ENCODE measurements around the gene RSAD2.
A peak's percentile ranks its signal among the peaks of the same experiment; 100 is the strongest.

RSAD2 gene

DNA sequence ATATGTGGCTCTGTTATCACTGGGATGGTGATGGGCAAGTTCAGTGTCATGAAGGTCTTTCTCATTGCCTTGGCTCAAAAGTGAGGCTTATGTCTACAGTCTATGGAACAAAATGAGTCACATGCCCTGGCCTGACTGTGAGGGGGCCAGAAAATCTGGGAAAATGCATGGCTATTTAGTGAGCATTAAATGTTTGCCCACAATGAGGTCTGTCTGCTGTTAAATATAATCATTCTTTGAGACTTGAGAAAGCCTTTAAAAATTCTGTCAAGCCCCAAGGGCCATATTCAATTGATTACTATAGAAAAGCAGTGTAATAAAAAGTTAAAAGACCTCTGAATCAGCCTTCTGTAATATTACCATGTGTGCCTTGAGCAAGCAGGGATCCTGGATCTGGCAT is 34.1 kb downstream of the RSAD2 start:
- H3K4me1 Mint-ChIP-seq: peaks cover 6% of the 10 kb centered on the region
- TF ChIP-seq, protein P1, sequence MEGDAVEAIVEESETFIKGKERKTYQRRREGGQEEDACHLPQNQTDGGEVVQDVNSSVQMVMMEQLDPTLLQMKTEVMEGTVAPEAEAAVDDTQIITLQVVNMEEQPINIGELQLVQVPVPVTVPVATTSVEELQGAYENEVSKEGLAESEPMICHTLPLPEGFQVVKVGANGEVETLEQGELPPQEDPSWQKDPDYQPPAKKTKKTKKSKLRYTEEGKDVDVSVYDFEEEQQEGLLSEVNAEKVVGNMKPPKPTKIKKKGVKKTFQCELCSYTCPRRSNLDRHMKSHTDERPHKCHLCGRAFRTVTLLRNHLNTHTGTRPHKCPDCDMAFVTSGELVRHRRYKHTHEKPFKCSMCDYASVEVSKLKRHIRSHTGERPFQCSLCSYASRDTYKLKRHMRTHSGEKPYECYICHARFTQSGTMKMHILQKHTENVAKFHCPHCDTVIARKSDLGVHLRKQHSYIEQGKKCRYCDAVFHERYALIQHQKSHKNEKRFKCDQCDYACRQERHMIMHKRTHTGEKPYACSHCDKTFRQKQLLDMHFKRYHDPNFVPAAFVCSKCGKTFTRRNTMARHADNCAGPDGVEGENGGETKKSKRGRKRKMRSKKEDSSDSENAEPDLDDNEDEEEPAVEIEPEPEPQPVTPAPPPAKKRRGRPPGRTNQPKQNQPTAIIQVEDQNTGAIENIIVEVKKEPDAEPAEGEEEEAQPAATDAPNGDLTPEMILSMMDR (IDR thresholded peaks at IDR 0.05; ENCODE audit: unreplicated experiment in 3 of 3): no peak
- peaks cover 9% of the 10 kb centered on the region for H3K36me3 Mint-ChIP-seq (ENCODE audit: low read depth)
- peaks cover 3% of the 10 kb centered on the region for H3K9me3 Mint-ChIP-seq
- H3K27ac Mint-ChIP-seq: no peak overlapping the region
- H3K27me3 Mint-ChIP-seq (ENCODE audit: low read depth): peaks cover 4% of the 10 kb centered on the region
- no peak overlapping the region for H3K4me3 Mint-ChIP-seq

DNA sequence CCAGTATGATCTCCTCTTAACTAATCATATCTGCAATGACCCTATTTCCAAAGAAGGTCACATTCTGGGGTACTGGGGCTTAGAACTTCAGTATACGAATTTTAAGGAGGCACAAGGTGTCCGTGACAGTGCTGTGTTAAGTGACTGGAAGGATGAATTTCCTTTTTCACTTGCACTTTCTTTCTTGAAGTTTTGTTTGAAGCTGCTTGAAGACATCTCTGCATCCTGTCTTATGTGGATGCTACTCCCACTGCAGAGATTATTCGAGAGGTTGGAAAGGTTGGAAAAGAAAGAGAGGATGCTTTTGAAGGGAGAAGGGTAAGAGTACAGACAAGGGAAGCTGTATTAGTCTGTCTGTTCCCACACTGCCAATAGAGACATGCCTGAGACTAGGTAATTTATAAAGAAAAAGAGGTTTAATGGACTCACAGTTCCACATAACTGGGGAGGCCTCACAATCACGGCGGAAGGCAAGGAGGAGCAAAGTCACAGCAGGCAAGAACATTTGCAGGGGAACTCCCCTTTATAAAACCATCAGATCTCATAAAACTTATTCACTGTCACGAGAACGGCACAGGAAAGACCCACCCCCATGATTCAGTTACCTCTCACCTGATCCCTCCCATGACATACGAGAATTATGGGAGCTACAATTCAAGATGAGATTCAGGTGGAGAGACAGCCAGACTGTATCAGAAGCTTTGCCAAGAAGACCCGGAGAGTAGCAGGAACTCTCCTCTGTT is 36.0 kb downstream of the RSAD2 start:
- peaks cover 9% of the 10 kb centered on the region for H3K36me3 Mint-ChIP-seq (ENCODE audit: low read depth)
- H3K4me3 Mint-ChIP-seq: peak overlapping the region in 2 of 3 experiments; percentile 40 to 64
- peak overlapping the region in 1 of 3 experiments; percentile 8 for H3K27ac Mint-ChIP-seq
- peaks cover 3% of the 10 kb centered on the region for H3K9me3 Mint-ChIP-seq
- peaks cover 4% of the 10 kb centered on the region for H3K27me3 Mint-ChIP-seq (ENCODE audit: low read depth)
- peaks cover 6% of the 10 kb centered on the region for H3K4me1 Mint-ChIP-seq
- TF ChIP-seq, protein P1 (IDR thresholded peaks at IDR 0.05; ENCODE audit: unreplicated experiment in 3 of 3): no peak

DNA sequence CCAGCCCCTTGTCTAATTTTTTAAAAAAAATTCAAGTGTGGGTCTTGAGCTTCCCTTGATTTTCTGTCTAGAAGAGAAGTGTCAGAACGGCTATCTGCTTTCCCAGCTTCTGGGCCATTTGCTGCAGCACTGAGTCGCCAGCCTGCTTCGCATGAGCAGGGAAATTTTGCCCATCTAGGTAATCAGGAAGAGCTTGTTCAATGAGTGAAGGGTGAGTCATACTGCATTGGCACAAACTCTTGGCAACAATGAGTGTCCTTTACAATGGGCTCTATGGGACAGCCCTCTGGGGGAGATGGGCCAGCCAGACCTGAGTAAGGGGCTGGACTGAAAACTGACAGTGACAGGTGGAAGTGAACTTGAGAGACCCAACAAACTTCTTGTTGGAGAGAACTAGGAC is 37.3 kb downstream of the RSAD2 start:
- TF ChIP-seq, protein P1 (IDR thresholded peaks at IDR 0.05; ENCODE audit: unreplicated experiment in 3 of 3): no peak
- peaks cover 13% of the 10 kb centered on the region for H3K36me3 Mint-ChIP-seq (ENCODE audit: low read depth)

DNA sequence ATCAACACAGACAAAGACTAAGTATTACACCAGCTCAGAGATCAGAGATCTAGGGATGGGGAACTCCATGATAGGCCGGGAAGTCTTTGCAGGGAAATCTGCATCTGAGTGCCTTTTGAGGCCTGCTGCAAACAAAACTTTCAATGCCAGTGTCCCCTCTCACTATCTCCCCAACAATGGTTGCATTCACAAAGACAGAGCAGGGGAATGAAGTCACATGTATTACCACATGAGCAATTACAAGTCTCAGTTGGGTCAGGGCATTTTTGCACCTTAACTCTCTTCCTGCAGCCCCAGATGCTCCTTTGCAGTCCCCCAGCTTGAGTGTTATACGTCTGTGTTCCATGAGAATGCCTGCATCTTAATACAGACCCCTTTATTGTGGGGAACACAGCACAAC is 37.8 kb downstream of the RSAD2 start:
- Mint-ChIP-seq H3K9me3 (peaks cover 3% of the 10 kb centered on the region), H3K27me3 (ENCODE audit: low read depth) (peaks cover 4% of the 10 kb centered on the region), H3K4me3 (peak overlapping the region; percentile 78 to 87 (median 81)), H3K4me1 (peaks cover 21% of the 10 kb centered on the region), H3K27ac (no peak overlapping the region), H3K36me3 (ENCODE audit: low read depth) (peaks cover 13% of the 10 kb centered on the region)
- TF ChIP-seq, protein P1 (IDR thresholded peaks at IDR 0.05; ENCODE audit: unreplicated experiment in 3 of 3): no peak

More for the DNA sequence above, 37.3 kb downstream of the RSAD2 start:
- Mint-ChIP-seq H3K27me3 (ENCODE audit: low read depth) (peaks cover 4% of the 10 kb centered on the region), H3K4me3 (peak overlapping the region; percentile 36 to 87 (median 52)), H3K9me3 (peaks cover 3% of the 10 kb centered on the region), H3K4me1 (peaks cover 17% of the 10 kb centered on the region), H3K27ac (no peak overlapping the region)

DNA sequence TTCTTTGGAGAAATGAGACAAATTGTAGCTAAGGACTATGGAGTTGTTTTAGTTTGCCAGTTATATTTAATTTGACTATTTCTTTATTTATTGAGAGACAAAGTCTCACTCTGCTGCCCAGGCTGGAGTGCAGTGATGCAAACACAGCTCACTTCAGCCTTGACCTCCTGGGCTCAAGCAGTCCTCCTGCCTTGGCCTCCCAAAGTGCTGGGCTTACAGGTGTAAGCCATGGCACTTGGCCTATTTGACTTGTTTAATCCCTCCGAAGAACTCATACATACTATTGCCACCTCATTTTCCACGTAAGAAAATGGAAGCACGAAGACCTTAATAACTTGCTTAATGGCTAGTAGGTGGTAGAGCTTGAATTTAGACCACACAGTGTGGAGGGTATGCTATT is 38.6 kb downstream of the RSAD2 start:
- peaks cover 3% of the 10 kb centered on the region for H3K9me3 Mint-ChIP-seq
- H3K4me3 Mint-ChIP-seq: peak overlapping the region; percentile 78 to 87 (median 81)
- TF ChIP-seq, protein P1 (IDR thresholded peaks at IDR 0.05; ENCODE audit: unreplicated experiment in 3 of 3): no peak
- peaks cover 13% of the 10 kb centered on the region for H3K36me3 Mint-ChIP-seq (ENCODE audit: low read depth)
- H3K27ac Mint-ChIP-seq: peak overlapping the region; percentile 53 to 68 (median 56)
- H3K27me3 Mint-ChIP-seq (ENCODE audit: low read depth): peaks cover 4% of the 10 kb centered on the region
- H3K4me1 Mint-ChIP-seq: peaks cover 28% of the 10 kb centered on the region

DNA sequence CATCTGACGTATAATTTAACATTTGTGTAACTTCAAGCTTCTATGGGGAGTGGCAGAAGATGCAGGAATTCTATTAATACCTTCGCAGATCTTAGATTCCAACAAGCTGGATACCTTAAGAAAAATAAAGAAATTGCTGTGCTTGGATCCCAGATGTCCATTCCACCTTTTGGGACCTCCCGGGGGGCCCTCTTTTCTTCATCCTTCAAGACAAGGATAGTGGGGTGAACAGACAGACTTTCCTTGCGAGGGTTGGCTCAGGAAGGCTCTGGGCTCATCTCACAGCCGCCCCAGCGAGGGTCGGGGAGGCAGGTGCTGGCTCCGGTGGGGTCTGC is 39.1 kb downstream of the RSAD2 start:
- Mint-ChIP-seq H3K4me3 (peak overlapping the region; percentile 78 to 87 (median 81)), H3K4me1 (peaks cover 33% of the 10 kb centered on the region), H3K27me3 (ENCODE audit: low read depth) (peaks cover 4% of the 10 kb centered on the region), H3K9me3 (peaks cover 3% of the 10 kb centered on the region), H3K27ac (peak overlapping the region; percentile 53 to 68 (median 56)), H3K36me3 (ENCODE audit: low read depth) (peaks cover 13% of the 10 kb centered on the region)
- TF ChIP-seq, protein P1 (IDR thresholded peaks at IDR 0.05; ENCODE audit: unreplicated experiment in 3 of 3): no peak
